Endothelial cell of umbilical vein (primary cell): ENCODE data around the gene CCDC7. TPM values are rescaled to one million over a fixed set of nuclear protein-coding genes. Genes with fewer than 3 reads are reported as not detected.
"Not testable (repeated sequence)": the region's sequence is repeated elsewhere in the genome, so short reads cannot be mapped to it uniquely, and the experiment has no call there.

Experiments used
- BruUV-seq: library from RNA; stranded (reverse); fragments of 400-500 nt; replicated peaks from 2 replicates; lab custom pipeline; 2021; lab: Mats Ljungman, UMichigan
- CTCF ChIA-PET: fragments of 300-600, 350-600 bp; sonication (Branson Sonifier 250); formaldehyde crosslinking; loops from one replicate; lab custom pipeline; 2021; ENCODE audit warnings: antibody characterized with exemption, inconsistent platforms; lab: Charles Lee
- POLR2A ChIA-PET: fragments of 300-600, 350-600 bp; sonication (Branson Sonifier 250); formaldehyde crosslinking; loops from one replicate; lab custom pipeline; 2021; ENCODE audit warnings: antibody characterized with exemption, inconsistent platforms; lab: Charles Lee
- DNase-seq: peaks from one replicate; pipeline ENCODE4 v3.0.0-alpha.2; 2011; ENCODE audit warnings: low read depth, low spot score
- FAIRE-seq: peaks from 2 replicates; lab custom pipeline; 2011; peaks lifted over from hg19 to GRCh38; lab: Jason Lieb, UNC
- H2AFZ ChIP-seq: 2 replicates; pipeline ENCODE4 v1.6.0; 2012; ENCODE audit warnings: low read depth, low read length, control low read depth, inconsistent platforms
- H3K27ac ChIP-seq: 2 replicates; pipeline ENCODE4 v1.5.1; 2011; ENCODE audit warnings: low read depth, mild to moderate bottlenecking, control low read depth, low read length, moderate library complexity; ENCODE audit not compliant: insufficient read depth
- H3K27me3 ChIP-seq, 2 experiments: 2 replicates each; pipeline versions ENCODE4 v1.6.0 to v1.6.1; 2011; ENCODE audit warnings: low read length in 2 of 2, mixed read lengths in 1 of 2; ENCODE audit not compliant: control insufficient read depth in 2 of 2, insufficient read depth in 2 of 2
- H3K36me3 ChIP-seq, 2 experiments: 2 replicates in 1 of 2; 3 replicates in 1 of 2; pipeline ENCODE4 v1.5.1; 2011; ENCODE audit warnings: low read length in 2 of 2, mild to moderate bottlenecking in 1 of 2, moderate library complexity in 1 of 2; ENCODE audit not compliant: control insufficient read depth in 2 of 2, insufficient read depth in 2 of 2; ENCODE audit errors: extremely low read depth in 1 of 2
- H3K4me1 ChIP-seq: 3 replicates; pipeline ENCODE4 v1.5.1; 2011; ENCODE audit warnings: mild to moderate bottlenecking, low read length; ENCODE audit not compliant: control insufficient read depth, insufficient read depth; ENCODE audit errors: extremely low read depth
- H3K4me2 ChIP-seq: 2 replicates; pipeline ENCODE4 v1.6.1; 2011; ENCODE audit warnings: low read length, control low read depth, mixed read lengths; ENCODE audit not compliant: insufficient read depth
- H3K4me3 ChIP-seq, 3 experiments: fragments of 200-600 bp in 1 of 3; sonication (generic), shearing (Covaris generic) in 1 of 3; replicated peaks in 1 of 3; 2 replicates each; pipeline ENCODE4 v1.5.1; 2011 to 2016; ENCODE audit warnings: control low read depth in 3 of 3, low read length in 3 of 3, mild to moderate bottlenecking in 2 of 3, inconsistent platforms in 1 of 3, low read depth in 1 of 3, moderate library complexity in 1 of 3; ENCODE audit not compliant: insufficient read depth in 1 of 3
- H3K79me2 ChIP-seq: 2 replicates; pipeline ENCODE4 v1.6.0; 2012; ENCODE audit warnings: low read length, inconsistent platforms; ENCODE audit not compliant: control insufficient read depth, insufficient read depth
- H3K9ac ChIP-seq: replicated peaks from 2 replicates; pipeline ENCODE3; 2011; ENCODE audit warnings: low read length, control low read depth; ENCODE audit not compliant: insufficient read depth; ENCODE audit errors: extremely low read depth
- H3K9me1 ChIP-seq: replicated peaks from 3 replicates; pipeline ENCODE4 v1.6.0; 2011; ENCODE audit warnings: mild to moderate bottlenecking, low read length; ENCODE audit not compliant: control insufficient read depth, insufficient read depth; ENCODE audit errors: extremely low read depth
- H3K9me3 ChIP-seq: replicated peaks from 2 replicates; pipeline ENCODE4 v1.5.1; 2012; ENCODE audit warnings: low read length, inconsistent platforms; ENCODE audit not compliant: control insufficient read depth, insufficient read depth
- H4K20me1 ChIP-seq: replicated peaks from 2 replicates; pipeline ENCODE3; 2011; ENCODE audit warnings: mild to moderate bottlenecking, low read length; ENCODE audit not compliant: control insufficient read depth, insufficient read depth; ENCODE audit errors: extremely low read depth
- EZH2 ChIP-seq: IDR thresholded peaks from 2 replicates; pipeline ENCODE4 v1.6.1; 2012; ENCODE audit warnings: borderline replicate concordance, low read depth, mild to moderate bottlenecking, moderate library complexity, low read length, inconsistent platforms; ENCODE audit not compliant: severe bottlenecking
- FOS ChIP-seq: IDR thresholded peaks from 2 replicates; pipeline ENCODE4 v1.6.1; 2011; ENCODE audit warnings: mild to moderate bottlenecking, low read length, moderate library complexity, borderline replicate concordance; ENCODE audit not compliant: insufficient read depth
- GATA2 ChIP-seq: IDR thresholded peaks from 2 replicates; pipeline ENCODE4 v1.7.0; 2011; ENCODE audit warnings: low read depth, mild to moderate bottlenecking, moderate library complexity, mixed read lengths, low read length; ENCODE audit not compliant: insufficient read length, insufficient read depth
- JUN ChIP-seq: IDR thresholded peaks from 2 replicates; pipeline ENCODE4 v1.6.1; 2011; ENCODE audit warnings: borderline replicate concordance, low read depth; ENCODE audit not compliant: insufficient read length, insufficient read depth
- MYC ChIP-seq: IDR thresholded peaks from one replicate; pipeline ENCODE4 v1.6.1; 2011; ENCODE audit warnings: mild to moderate bottlenecking, low read depth, low read length
- POLR2A ChIP-seq: IDR thresholded peaks from 2 replicates; pipeline ENCODE4 v1.6.1; 2012; ENCODE audit warnings: low read depth, mild to moderate bottlenecking, control low read depth, low read length
- POLR2AphosphoS5 ChIP-seq: IDR thresholded peaks from 2 replicates; pipeline ENCODE4 v1.6.1; 2012; ENCODE audit warnings: low read depth, mild to moderate bottlenecking, control low read depth, low read length, moderate library complexity; ENCODE audit not compliant: insufficient read depth
- dilution Hi-C: fragments of 300-500 bp; cut with MboI; formaldehyde crosslinking; loops from one replicate; pipeline ENCODE4 v1.15.0; 2019; ENCODE audit warnings: low sequenced_read_pairs; ENCODE audit not compliant: extremely low pct_ligation_motif_present
- intact Hi-C: fragments of 100-400 bp; cut with micrococcal nuclease; formaldehyde crosslinking; loops from one replicate; pipeline ENCODE4 v1.10.0; 2022
- polyA plus RNA-seq, 4 experiments: library from polyadenylated mRNA; depleted of rRNA in 3 of 4; stranded (reverse) in 3 of 4; unstranded in 1 of 4; fragments of >200 nt; gene quantifications; 2 replicates each; pipeline versions ENCODE4 v1.2.1 to v1.2.3, GENCODE V29; 2011 to 2012; ENCODE audit warnings: missing spikeins in 1 of 4
- total RNA-seq: library from RNA; stranded (reverse); gene quantifications from 2 replicates; pipeline ENCODE4 v1.2.3, GENCODE V29; 2021
- TF ChIP-seq, protein P1 (sequence below): IDR thresholded peaks from 2 replicates; pipeline ENCODE4 v1.6.1; 2011; ENCODE audit not compliant: insufficient read depth, insufficient read length
- TF ChIP-seq, protein P2 (sequence below), 2 donors: IDR thresholded peaks; 1 replicate in 1 of 2; 2 replicates in 1 of 2; pipeline ENCODE4 v1.5.1; 2011; ENCODE audit warnings: low read length in 2 of 2, mild to moderate bottlenecking in 2 of 2, moderate library complexity in 2 of 2, control low read depth in 1 of 2, inconsistent platforms in 1 of 2, low read depth in 1 of 2; ENCODE audit not compliant: insufficient read depth in 1 of 2; ENCODE audit errors: extremely low read depth in 1 of 2

Gene CCDC7
- total and polyA plus RNA-seq, 2 donors (not counting 3 experiments of a cell fraction or from before 2014, with no cell fraction given), result 0.35 to 8.2 TPM

DNA sequence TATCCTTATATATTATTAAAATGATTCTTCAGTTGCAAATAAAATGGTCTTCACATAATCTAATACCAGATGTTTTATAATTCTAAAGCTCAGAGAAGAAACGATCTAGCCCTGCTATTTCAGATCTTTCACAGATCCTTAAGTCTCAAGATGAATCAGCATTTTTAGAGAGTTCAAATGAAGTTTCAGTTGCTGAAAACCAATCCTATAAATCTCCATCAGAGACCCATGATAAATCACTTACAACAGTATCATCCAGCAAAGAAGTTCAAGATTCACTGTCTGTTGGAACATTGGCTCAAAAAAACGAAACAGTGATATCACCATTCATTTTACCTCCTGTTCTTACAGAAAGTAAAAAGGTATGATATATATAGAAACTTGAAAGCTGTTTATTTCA, 137.0 kb downstream of the CCDC7 start:
- no peaks in the 10 kb centered on the region for H3K4me1 ChIP-seq
- no peaks in the 10 kb centered on the region for H3K9me3 ChIP-seq
- H3K27ac ChIP-seq, result no peak overlapping the region
- BruUV-seq, result no TSS peak
- H3K27me3 ChIP-seq, result no peaks in the 10 kb centered on the region
- no peak overlapping the region for H3K4me2 ChIP-seq
- intact Hi-C loops, result no loop called here
- ChIA-PET POLR2A (no interaction called here), CTCF (no interaction called here)
- FAIRE-seq (no peak), DNase-seq (no peak)
- TF ChIP-seq EZH2 (no peak), POLR2A (no peak), POLR2AphosphoS5 (no peak), GATA2 (no peak), JUN (no peak), MYC (no peak), FOS (no peak)
- TF ChIP-seq, protein P1, sequence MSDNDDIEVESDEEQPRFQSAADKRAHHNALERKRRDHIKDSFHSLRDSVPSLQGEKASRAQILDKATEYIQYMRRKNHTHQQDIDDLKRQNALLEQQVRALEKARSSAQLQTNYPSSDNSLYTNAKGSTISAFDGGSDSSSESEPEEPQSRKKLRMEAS, result no peak
- TF ChIP-seq, protein P2, sequence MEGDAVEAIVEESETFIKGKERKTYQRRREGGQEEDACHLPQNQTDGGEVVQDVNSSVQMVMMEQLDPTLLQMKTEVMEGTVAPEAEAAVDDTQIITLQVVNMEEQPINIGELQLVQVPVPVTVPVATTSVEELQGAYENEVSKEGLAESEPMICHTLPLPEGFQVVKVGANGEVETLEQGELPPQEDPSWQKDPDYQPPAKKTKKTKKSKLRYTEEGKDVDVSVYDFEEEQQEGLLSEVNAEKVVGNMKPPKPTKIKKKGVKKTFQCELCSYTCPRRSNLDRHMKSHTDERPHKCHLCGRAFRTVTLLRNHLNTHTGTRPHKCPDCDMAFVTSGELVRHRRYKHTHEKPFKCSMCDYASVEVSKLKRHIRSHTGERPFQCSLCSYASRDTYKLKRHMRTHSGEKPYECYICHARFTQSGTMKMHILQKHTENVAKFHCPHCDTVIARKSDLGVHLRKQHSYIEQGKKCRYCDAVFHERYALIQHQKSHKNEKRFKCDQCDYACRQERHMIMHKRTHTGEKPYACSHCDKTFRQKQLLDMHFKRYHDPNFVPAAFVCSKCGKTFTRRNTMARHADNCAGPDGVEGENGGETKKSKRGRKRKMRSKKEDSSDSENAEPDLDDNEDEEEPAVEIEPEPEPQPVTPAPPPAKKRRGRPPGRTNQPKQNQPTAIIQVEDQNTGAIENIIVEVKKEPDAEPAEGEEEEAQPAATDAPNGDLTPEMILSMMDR (IDR thresholded peaks at IDR 0.05; ENCODE audit: extremely low read depth in 1 of 2, insufficient read depth in 1 of 2, low read depth in 1 of 2, low read length in 2 of 2), result no peak
- no peak overlapping the region for H2AFZ ChIP-seq
- H4K20me1 ChIP-seq, result no peaks in the 10 kb centered on the region
- dilution Hi-C loops, result no loop called here
- H3K9ac ChIP-seq, result no peak overlapping the region
- no peaks in the 10 kb centered on the region for H3K9me1 ChIP-seq
- H3K79me2 ChIP-seq, result no peaks in the 10 kb centered on the region
- H3K36me3 ChIP-seq, result no peaks in the 10 kb centered on the region
- H3K4me3 ChIP-seq, result no peak overlapping the region

DNA sequence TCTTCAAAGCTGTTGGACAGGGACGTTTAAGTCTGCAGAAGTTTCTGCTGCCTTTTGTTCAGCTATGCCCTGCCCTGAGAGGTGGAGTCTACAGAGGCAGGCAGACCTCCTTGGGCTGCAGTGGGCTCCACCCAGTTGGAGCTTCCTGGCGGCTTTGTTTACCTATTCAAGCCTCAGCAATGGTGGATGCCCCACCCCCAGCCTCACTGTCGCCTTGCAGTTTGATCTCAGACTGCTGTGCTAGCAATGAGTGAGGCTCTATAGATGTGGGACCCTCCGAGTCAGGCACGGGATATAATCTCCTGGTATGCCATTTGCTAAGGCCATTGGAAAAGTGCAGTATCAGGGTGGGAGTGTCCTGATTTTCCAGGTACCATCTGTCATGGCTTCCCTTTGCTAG, 152.1 kb downstream of the CCDC7 start:
- BruUV-seq, intact Hi-C loops, H3K36me3 ChIP-seq, H3K4me1 ChIP-seq, CTCF ChIA-PET, H3K9me3 ChIP-seq, H3K27me3 ChIP-seq, DNase-seq, H3K4me2 ChIP-seq, H2AFZ ChIP-seq, dilution Hi-C loops, FAIRE-seq, POLR2A ChIA-PET, H3K4me3 ChIP-seq, H3K27ac ChIP-seq, H3K79me2 ChIP-seq, H3K9ac ChIP-seq, H3K9me1 ChIP-seq, H4K20me1 ChIP-seq: not testable (repeated sequence)
